HepG2 (cell line): ENCODE measurements around the gene ARHGAP4. TPM values are rescaled to one million over a fixed set of nuclear protein-coding genes. Genes with fewer than 3 reads are reported as not detected.

ENCODE experiments used
- ATF7-NPFF ChIP-seq: sonication (generic); formaldehyde crosslinking; IDR thresholded peaks from 2 replicates; pipeline ENCODE4 v1.8.1; 2023; ENCODE audit warnings: mild to moderate bottlenecking, low read depth, missing genetic modification reagents, moderate library complexity
- E2F2 ChIP-seq: sonication (generic); formaldehyde crosslinking; IDR thresholded peaks from 2 replicates; pipeline ENCODE4 v1.4.0; 2020; ENCODE audit warnings: missing genetic modification reagents, borderline replicate concordance
- GATAD2A ChIP-seq: IDR thresholded peaks from 2 replicates; pipeline ENCODE4 v1.6.1; 2016
- ISL2 ChIP-seq: sonication (generic); formaldehyde crosslinking; IDR thresholded peaks from 2 replicates; pipeline ENCODE4 v1.5.0; 2020; ENCODE audit warnings: missing genetic modification reagents
- MED8 ChIP-seq: sonication (generic); formaldehyde crosslinking; IDR thresholded peaks from 2 replicates; pipeline ENCODE4 v1.8.1; 2023; ENCODE audit warnings: mild to moderate bottlenecking, missing genetic modification reagents; ENCODE audit not compliant: insufficient replicate concordance
- NR2F1 ChIP-seq, 2 experiments: fragments of 450-650 bp in 1 of 2; formaldehyde crosslinking in 1 of 2; IDR thresholded peaks; 2 replicates each; pipeline versions ENCODE4 v1.5.0 to v1.6.1; 2016 to 2020; ENCODE audit warnings: mild to moderate bottlenecking in 1 of 2, missing compliant biosample characterization in 1 of 2, missing genetic modification reagents in 1 of 2, moderate library complexity in 1 of 2
- NR2F6 ChIP-seq, 2 experiments: IDR thresholded peaks; 2 replicates each; pipeline ENCODE4 v1.6.1; 2016; ENCODE audit warnings: antibody characterized with exemption in 1 of 2, mild to moderate bottlenecking in 1 of 2
- PAXIP1 ChIP-seq: sonication (generic); formaldehyde crosslinking; conservative IDR thresholded peaks from 2 replicates; pipeline ENCODE4 v1.4.0; 2020; ENCODE audit warnings: mild to moderate bottlenecking, missing genetic modification reagents, moderate library complexity
- POLR2AphosphoS2 ChIP-seq: IDR thresholded peaks from 2 replicates; pipeline ENCODE4 v1.6.1; 2011; ENCODE audit warnings: low read depth, low read length, improper control_type of control experiment
- RBM22 ChIP-seq: fragments of 200-400 bp; formaldehyde crosslinking; optimal IDR thresholded peaks from 2 replicates; pipeline ENCODE3; 2017; ENCODE audit warnings: mild to moderate bottlenecking, low read length, moderate library complexity
- SAP130 ChIP-seq: IDR thresholded peaks from 2 replicates; pipeline ENCODE4 v1.6.1; 2016; ENCODE audit warnings: low read depth
- SP1 ChIP-seq, 2 experiments: fragments of 450-650 bp in 1 of 2; sonication (generic) in 1 of 2; formaldehyde crosslinking in 1 of 2; IDR thresholded peaks; 2 replicates each; pipeline versions ENCODE4 v1.4.0 to v1.6.1; 2016 to 2020; ENCODE audit warnings: missing genetic modification reagents in 1 of 2
- STAG1 ChIP-seq: sonication (generic); formaldehyde crosslinking; IDR thresholded peaks from 2 replicates; pipeline ENCODE4 v1.4.0; 2020; ENCODE audit warnings: missing genetic modification reagents
- TEAD3 ChIP-seq: optimal IDR thresholded peaks from 2 replicates; pipeline ENCODE3; 2016; ENCODE audit warnings: borderline replicate concordance
- TFDP2 ChIP-seq: sonication (generic); formaldehyde crosslinking; IDR thresholded peaks from 2 replicates; pipeline ENCODE4 v1.4.0; 2020; ENCODE audit warnings: missing genetic modification reagents
- TMF1 ChIP-seq: sonication (generic); formaldehyde crosslinking; IDR thresholded peaks from 2 replicates; pipeline ENCODE4 v1.8.1; 2022; ENCODE audit warnings: low read depth, missing genetic modification reagents
- ZNF614 ChIP-seq: IDR thresholded peaks from 2 replicates; pipeline ENCODE4 v1.6.1; 2018; ENCODE audit warnings: missing biosample characterization, missing genetic modification reagents, inconsistent platforms, borderline replicate concordance
- ZSCAN25 ChIP-seq: sonication (generic); formaldehyde crosslinking; IDR thresholded peaks from 2 replicates; pipeline ENCODE4 v1.8.0; 2022; ENCODE audit warnings: mild to moderate bottlenecking, missing genetic modification reagents
- polyA plus RNA-seq, 8 experiments: library from polyadenylated mRNA; depleted of rRNA in 3 of 8; stranded (reverse) in 7 of 8; unstranded in 1 of 8; fragments of >200 nt; fragmentation: Illumina TruSeq in 4 of 8; extraction: Trizol in 4 of 8; gene quantifications; 2 replicates each; pipeline versions ENCODE4 v1.2.1 to v1.2.3, GENCODE V29; 2011 to 2016; ENCODE audit warnings: low read depth in 4 of 8, missing spikeins in 1 of 8, mixed read lengths in 1 of 8; ENCODE audit not compliant: insufficient read depth in 1 of 8
- total RNA-seq, 5 experiments: library from RNA; depleted of rRNA; stranded (reverse); fragments of >200 nt; fragmentation: Illumina TruSeq; extraction: Trizol; gene quantifications; 2 replicates each; pipeline ENCODE4 v1.2.3, GENCODE V29; 2016; ENCODE audit warnings: low read depth in 1 of 5
- TF ChIP-seq, protein P1 (sequence below): sonication (generic); formaldehyde crosslinking; conservative IDR thresholded peaks from 2 replicates; pipeline ENCODE4 v1.4.0; 2020; ENCODE audit warnings: missing genetic modification reagents

The ARHGAP4 gene
- total and polyA plus RNA-seq, 2 of the 13 experiments (the other 11 are each of a cell fraction or from before 2014, with no cell fraction given): 0.57 to 0.64 TPM

DNA sequence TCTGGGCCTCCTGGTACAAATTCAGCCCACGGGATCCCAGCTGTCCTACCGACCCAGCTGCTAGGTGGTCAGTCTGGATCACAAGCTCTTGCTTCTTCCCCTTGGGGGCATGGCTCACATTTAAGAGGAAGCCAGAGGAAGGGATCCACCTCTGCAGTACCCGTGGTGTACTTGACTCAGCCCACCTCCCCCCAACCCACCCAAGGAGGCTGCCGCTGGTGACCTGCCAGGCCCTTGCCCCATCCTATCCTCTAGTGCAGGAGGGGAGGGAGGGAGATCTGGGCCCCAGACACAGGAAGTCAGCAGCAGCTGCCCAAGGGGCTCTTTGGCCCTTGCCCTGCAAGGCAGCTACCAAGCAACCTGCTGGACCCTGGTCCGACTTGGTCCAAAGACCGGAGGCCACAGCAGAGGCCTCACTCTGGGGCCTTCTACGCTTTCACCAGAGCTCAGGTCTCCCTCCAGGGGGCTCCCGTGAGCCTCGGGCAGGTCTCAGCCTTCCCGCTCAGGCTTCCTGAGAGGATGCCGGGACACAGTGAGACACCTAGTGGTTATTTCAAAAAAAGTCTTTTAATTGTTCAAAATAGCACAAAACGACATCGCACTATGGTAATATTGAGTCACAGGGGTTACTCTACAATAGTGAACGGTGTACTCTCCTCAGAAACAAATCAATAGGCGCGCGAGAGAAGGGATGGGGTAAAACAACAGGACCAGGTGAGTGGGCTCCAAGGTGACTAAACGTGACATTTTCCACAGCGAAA, 21.1 kb upstream of the ARHGAP4 start (continued):
- TF ChIP-seq PAXIP1 (CRISPR knock-in tag) (peak; percentile 83), RBM22 (peak; percentile 92), MED8 (CRISPR knock-in tag) (no peak), SP1 (IDR thresholded peaks at IDR 0.05) (no peak), SP1 (CRISPR knock-in tag; IDR thresholded peaks at IDR 0.05) (peak; percentile 30; the same call in 1 of the 2 replicates), ZSCAN25 (CRISPR knock-in tag) (peak; percentile 76), NR2F1 (CRISPR knock-in tag; IDR thresholded peaks at IDR 0.05) (peak; percentile 5 to 58; a peak in 1 of 4 replicates), TFDP2 (CRISPR knock-in tag) (peak; percentile 55; the same call in 1 of the 2 replicates), POLR2AphosphoS2 (peak; percentile 67; the same call in 1 of the 2 replicates), GATAD2A (CRISPR knock-in tag) (peak; percentile 56), ZNF614 (CRISPR knock-in tag) (peak; percentile 23; the same call in 1 of the 2 replicates), SAP130 (CRISPR knock-in tag) (peak; percentile 63), ATF7-NPFF (no peak), E2F2 (no peak), NR2F6 (IDR thresholded peaks at IDR 0.05) (peak; percentile 27; the same call in 1 of the 2 replicates), NR2F6 (CRISPR knock-in tag; IDR thresholded peaks at IDR 0.05) (peak; percentile 41; the same call in 1 of the 2 replicates), TMF1 (CRISPR knock-in tag) (no peak), TEAD3 (CRISPR knock-in tag) (peak; percentile 35), STAG1 (CRISPR knock-in tag) (peak; percentile 60), ISL2 (CRISPR knock-in tag) (0 out of 2 replicates have a peak, but pooled peaks have one; percentile 26)
- TF ChIP-seq, protein P1, sequence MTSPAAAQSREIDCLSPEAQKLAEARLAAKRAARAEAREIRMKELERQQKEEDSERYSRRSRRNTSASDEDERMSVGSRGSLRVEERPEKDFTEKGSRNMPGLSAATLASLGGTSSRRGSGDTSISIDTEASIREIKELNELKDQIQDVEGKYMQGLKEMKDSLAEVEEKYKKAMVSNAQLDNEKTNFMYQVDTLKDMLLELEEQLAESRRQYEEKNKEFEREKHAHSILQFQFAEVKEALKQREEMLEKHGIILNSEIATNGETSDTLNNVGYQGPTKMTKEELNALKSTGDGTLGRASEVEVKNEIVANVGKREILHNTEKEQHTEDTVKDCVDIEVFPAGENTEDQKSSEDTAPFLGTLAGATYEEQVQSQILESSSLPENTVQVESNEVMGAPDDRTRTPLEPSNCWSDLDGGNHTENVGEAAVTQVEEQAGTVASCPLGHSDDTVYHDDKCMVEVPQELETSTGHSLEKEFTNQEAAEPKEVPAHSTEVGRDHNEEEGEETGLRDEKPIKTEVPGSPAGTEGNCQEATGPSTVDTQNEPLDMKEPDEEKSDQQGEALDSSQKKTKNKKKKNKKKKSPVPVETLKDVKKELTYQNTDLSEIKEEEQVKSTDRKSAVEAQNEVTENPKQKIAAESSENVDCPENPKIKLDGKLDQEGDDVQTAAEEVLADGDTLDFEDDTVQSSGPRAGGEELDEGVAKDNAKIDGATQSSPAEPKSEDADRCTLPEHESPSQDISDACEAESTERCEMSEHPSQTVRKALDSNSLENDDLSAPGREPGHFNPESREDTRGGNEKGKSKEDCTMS: no peak
